ENCODE measurements around the gene CRB3.
A peak's percentile ranks its signal among the peaks of the same experiment; 100 is the strongest.

The CRB3 gene, protein sequence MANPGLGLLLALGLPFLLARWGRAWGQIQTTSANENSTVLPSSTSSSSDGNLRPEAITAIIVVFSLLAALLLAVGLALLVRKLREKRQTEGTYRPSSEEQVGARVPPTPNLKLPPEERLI

DNA sequence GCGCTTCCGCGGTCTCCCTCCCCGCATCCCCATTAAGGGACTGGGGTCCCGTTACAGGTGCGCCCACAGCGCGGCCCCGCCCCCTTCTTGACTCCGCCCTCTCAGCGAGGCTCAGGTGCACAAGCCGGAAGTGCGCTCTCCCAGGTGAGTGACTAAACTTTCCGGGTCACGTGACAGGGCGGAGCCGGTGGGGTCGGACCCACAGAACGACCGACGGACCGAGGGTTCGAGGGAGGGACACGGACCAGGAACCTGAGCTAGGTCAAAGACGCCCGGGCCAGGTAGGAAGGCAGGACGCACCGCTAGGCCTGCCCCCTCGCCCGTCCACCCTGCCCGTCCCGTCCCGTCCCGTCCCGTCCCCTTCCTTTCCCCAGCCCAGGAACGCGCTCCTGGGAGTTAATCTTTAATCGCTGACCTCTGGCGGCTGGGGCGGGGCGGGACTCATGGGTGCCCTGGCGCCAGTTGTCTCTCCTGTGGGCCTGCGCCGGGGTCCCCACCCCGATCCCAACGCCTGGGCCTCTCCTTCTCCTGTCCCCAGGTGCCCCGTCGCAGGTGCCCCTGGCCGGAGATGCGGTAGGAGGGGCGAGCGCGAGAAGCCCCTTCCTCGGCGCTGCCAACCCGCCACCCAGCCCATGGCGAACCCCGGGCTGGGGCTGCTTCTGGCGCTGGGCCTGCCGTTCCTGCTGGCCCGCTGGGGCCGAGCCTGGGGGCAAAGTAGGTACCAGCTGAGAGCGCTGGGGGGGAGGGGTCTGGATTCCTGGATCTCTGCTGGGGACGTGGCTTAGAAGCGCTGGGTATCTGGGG, at the start of gene CRB3:
Gene CRB3 (plus strand): TSS at position 202 of the 804 bp plus-strand sequence. CDS start 431 bp downstream, at position 633.
- H3K36me3 ChIP-seq (ENCODE audit: control insufficient read depth, insufficient read depth, low read length): peaks cover 8% of the 10 kb centered on the region
- H3K4me3 ChIP-seq (ENCODE audit: low read depth, low read length): peak within 1 kb of the TSS; percentile 94

DNA sequence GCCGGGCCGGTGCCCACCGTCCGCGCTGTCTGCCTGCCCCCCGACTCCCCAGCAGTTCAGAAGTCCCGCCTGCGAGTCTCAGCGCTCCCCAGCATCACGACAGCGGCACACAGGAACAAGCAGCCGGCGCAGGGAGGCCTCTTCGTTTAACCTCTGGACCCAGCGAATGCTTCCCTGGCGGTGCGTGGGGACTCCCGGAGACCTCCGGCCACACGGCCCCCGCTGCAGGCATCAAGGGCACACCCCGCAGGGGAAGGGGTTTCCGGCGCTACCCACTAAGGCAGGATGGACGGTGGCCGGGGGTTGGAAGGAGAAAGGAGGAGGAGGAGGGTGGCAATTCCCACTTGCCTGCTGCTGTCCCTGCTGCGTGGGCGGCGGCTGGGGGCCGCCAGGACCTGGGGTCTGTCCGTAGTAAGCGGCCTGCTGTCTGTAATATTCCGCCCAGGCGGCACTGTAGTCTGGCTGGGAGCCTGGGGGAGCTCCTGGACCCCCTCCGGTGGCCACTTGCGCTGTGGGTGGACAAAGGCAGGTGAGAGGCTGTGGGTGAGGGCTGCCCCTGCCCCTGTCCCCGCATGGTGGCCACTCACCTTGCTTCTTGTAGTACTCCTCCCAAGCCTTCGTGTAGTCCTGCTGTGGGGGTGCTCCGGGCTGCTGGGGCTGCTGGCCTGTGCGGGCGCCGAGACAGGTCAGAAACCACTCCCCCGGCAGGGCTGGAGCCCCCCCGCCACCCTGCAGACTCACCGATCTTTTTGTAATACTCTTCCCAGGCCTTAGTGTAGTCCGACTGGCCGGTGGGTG, 49.1 kb upstream of the CRB3 start:
- Histone ChIP-seq H3K9ac (ENCODE audit: low read length) (no peak overlapping the region), H3K9me3 (ENCODE audit: control insufficient read depth, insufficient read depth, low read depth, low read length) (no peaks in the 10 kb centered on the region), H3K27me3 (ENCODE audit: control insufficient read depth, insufficient read depth, low read length) (no peaks in the 10 kb centered on the region), H3K36me3 (ENCODE audit: control insufficient read depth, insufficient read depth, low read length) (peaks cover 61% of the 10 kb centered on the region), H3K4me3 (ENCODE audit: low read depth, low read length) (no peak overlapping the region), H3K27ac (ENCODE audit: low read depth, low read length) (no peak overlapping the region), H3K4me1 (ENCODE audit: control insufficient read depth, insufficient read depth, low read length) (peaks cover 3% of the 10 kb centered on the region; the same call in 1 of the 2 replicates)

More for the DNA sequence above, at the start of gene CRB3:
- peak within 1 kb of the TSS; percentile 63 for H3K9ac ChIP-seq (ENCODE audit: low read length)
- peaks cover 33% of the 10 kb centered on the region; the same call in 1 of the 2 replicates for H3K27me3 ChIP-seq (ENCODE audit: control insufficient read depth, insufficient read depth, low read length)
- H3K27ac ChIP-seq (ENCODE audit: low read depth, low read length): peak within 1 kb of the TSS; percentile 71; the same call in 1 of the 2 replicates
- H3K4me1 ChIP-seq (ENCODE audit: control insufficient read depth, insufficient read depth, low read length): peaks cover 4% of the 10 kb centered on the region; the same call in 1 of the 2 replicates
- no peaks in the 10 kb centered on the region for H3K9me3 ChIP-seq (ENCODE audit: control insufficient read depth, insufficient read depth, low read depth, low read length)

DNA sequence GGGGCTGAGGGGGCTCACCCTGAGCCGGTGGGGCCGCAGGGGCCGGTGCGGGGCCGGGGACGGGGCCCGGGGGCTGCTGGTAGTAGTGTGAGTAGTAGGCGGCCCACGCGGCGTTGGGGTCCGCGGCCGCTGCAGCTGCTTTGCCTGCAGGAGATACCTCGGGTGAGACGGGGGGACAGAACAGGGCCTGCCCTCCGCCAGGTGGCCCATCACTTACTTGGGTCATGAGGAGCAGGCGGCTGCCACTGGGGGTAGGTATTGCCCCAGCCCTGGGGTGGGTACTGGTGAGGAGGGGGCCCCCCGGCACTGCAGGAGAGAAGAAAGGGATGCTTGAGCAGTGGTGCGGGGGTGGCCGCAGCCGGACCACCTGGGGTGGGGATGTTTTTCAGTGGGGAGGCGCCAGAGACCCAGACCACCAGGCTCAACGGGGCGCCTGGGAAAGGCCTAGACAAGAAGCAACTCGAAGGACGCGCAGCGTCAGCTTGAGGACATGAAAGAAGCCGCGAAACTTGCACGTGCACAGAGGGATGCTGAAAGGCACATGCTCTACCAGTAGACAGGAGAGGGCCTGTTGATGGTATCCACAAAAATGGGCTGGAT, 48.4 kb upstream of the CRB3 start:
- H3K4me3 ChIP-seq (ENCODE audit: low read depth, low read length): no peak overlapping the region
- no peak overlapping the region for H3K27ac ChIP-seq (ENCODE audit: low read depth, low read length)
- H3K9me3 ChIP-seq (ENCODE audit: control insufficient read depth, insufficient read depth, low read depth, low read length): no peaks in the 10 kb centered on the region
- H3K27me3 ChIP-seq (ENCODE audit: control insufficient read depth, insufficient read depth, low read length): no peaks in the 10 kb centered on the region
- no peak overlapping the region for H3K9ac ChIP-seq (ENCODE audit: low read length)
- H3K36me3 ChIP-seq (ENCODE audit: control insufficient read depth, insufficient read depth, low read length): peaks cover 68% of the 10 kb centered on the region
- peaks cover 3% of the 10 kb centered on the region; the same call in 1 of the 2 replicates for H3K4me1 ChIP-seq (ENCODE audit: control insufficient read depth, insufficient read depth, low read length)

DNA sequence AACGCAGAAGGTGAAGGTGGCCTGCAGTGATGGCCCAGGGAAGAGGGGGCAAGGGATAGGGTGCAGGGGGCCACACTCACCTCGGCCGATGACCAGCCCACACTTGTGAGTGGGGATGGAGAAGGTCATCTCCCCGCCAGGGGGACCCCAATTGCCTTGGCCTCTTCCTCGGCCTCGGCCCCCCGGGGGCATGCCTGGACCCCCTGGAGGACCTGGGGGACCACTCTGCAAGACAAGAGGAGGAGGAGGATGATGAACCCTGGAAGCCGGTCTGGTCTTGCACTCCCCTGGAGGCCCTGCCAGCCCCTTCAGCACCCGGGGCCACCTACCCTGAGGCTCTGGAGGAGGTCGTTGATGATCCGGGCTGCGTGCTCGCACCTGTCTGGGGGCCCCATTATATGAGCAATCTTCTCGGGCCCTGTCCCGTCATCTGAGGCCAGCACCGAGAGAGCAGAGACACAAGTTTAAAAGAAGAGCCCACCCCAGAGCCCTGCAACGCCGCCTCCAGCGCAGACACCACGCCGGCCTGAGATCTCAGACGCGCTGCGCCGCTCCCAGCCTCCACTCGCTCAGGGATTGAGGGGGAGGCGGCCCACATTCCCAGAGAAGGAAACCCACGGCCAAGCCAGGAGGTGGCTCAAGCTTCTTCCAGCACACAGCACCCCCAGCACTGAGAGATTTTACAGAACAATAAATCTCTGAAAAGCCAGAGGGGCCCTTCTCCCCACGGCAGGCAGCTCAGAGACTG, 47.2 kb upstream of the CRB3 start:
- H3K27ac ChIP-seq (ENCODE audit: low read depth, low read length): no peak overlapping the region
- H3K27me3 ChIP-seq (ENCODE audit: control insufficient read depth, insufficient read depth, low read length): no peaks in the 10 kb centered on the region

DNA sequence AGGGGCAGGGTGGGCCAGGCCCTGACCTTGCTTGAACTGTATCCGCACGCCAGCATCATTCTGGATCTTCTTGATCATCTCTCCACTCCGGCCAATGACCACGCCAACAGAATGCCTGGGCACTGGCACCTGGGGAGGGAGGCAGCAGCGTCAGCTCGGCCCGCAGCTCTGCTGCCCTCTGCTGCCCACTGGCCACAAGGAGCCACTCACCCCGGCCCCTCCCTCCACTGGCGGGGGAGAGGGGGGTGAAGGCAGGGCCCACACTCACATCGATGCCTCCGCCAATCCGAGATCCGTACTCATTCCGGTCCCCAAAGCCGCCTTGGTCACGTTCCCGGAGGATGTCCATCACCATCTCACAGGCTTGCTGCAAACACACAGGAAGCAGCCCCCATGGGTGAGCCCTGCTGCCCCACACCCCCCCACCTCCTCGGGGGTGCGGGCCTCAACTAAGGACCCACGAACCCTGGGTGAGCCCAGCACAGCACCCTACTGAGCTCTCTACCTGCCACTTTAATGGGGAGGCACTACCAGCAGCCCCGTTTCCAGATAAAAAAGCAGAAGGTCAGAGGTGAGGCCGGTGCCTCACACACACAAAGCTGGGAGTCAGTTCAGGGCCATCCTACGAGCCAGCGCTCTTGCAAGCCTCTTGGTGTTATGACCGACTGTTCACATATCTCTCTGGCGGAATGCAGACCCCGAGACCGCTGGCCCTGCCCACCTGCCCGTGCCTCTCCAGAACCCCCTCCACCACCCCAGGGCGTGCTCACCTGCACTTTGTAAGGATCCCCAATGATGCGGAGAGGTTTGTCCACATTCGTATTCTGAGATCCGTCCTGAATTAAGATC, 46.1 kb upstream of the CRB3 start:
- Histone ChIP-seq H3K36me3 (ENCODE audit: control insufficient read depth, insufficient read depth, low read length) (peaks cover 90% of the 10 kb centered on the region), H3K4me3 (ENCODE audit: low read depth, low read length) (no peak overlapping the region), H3K27ac (ENCODE audit: low read depth, low read length) (no peak overlapping the region), H3K9ac (ENCODE audit: low read length) (no peak overlapping the region), H3K27me3 (ENCODE audit: control insufficient read depth, insufficient read depth, low read length) (no peaks in the 10 kb centered on the region), H3K4me1 (ENCODE audit: control insufficient read depth, insufficient read depth, low read length) (no peaks in the 10 kb centered on the region), H3K9me3 (ENCODE audit: control insufficient read depth, insufficient read depth, low read depth, low read length) (no peaks in the 10 kb centered on the region)

More for the DNA sequence above, 47.2 kb upstream of the CRB3 start:
- Histone ChIP-seq H3K4me3 (ENCODE audit: low read depth, low read length) (no peak overlapping the region), H3K4me1 (ENCODE audit: control insufficient read depth, insufficient read depth, low read length) (peaks cover 3% of the 10 kb centered on the region; the same call in 1 of the 2 replicates), H3K9me3 (ENCODE audit: control insufficient read depth, insufficient read depth, low read depth, low read length) (no peaks in the 10 kb centered on the region), H3K9ac (ENCODE audit: low read length) (no peak overlapping the region), H3K36me3 (ENCODE audit: control insufficient read depth, insufficient read depth, low read length) (peaks cover 79% of the 10 kb centered on the region)

DNA sequence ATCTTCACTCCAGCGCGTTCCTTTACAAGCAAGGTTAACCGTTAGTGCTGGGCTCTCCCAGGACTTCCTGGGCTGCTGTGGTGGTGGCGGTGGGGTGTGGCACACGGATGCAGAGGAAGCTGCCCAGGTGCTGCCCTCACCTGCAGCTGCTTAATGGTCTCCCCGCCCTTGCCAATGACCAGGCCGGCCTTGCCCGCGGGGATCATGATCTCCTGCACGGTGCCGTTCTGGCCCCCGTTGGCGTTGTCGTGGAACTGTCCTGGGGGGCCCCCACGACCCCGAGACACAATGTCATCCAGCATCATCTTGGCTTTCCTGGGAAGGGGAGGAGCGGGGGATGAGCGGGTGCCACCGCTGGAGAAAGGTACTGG, 45.5 kb upstream of the CRB3 start:
- Histone ChIP-seq H3K9me3 (ENCODE audit: control insufficient read depth, insufficient read depth, low read depth, low read length) (no peaks in the 10 kb centered on the region), H3K4me3 (ENCODE audit: low read depth, low read length) (no peak overlapping the region), H3K36me3 (ENCODE audit: control insufficient read depth, insufficient read depth, low read length) (peaks cover 93% of the 10 kb centered on the region), H3K4me1 (ENCODE audit: control insufficient read depth, insufficient read depth, low read length) (0 out of 2 replicates have a peak, but pooled peaks cover 4% of the 10 kb centered on the region), H3K27ac (ENCODE audit: low read depth, low read length) (no peak overlapping the region), H3K27me3 (ENCODE audit: control insufficient read depth, insufficient read depth, low read length) (no peaks in the 10 kb centered on the region), H3K9ac (ENCODE audit: low read length) (no peak overlapping the region)

DNA sequence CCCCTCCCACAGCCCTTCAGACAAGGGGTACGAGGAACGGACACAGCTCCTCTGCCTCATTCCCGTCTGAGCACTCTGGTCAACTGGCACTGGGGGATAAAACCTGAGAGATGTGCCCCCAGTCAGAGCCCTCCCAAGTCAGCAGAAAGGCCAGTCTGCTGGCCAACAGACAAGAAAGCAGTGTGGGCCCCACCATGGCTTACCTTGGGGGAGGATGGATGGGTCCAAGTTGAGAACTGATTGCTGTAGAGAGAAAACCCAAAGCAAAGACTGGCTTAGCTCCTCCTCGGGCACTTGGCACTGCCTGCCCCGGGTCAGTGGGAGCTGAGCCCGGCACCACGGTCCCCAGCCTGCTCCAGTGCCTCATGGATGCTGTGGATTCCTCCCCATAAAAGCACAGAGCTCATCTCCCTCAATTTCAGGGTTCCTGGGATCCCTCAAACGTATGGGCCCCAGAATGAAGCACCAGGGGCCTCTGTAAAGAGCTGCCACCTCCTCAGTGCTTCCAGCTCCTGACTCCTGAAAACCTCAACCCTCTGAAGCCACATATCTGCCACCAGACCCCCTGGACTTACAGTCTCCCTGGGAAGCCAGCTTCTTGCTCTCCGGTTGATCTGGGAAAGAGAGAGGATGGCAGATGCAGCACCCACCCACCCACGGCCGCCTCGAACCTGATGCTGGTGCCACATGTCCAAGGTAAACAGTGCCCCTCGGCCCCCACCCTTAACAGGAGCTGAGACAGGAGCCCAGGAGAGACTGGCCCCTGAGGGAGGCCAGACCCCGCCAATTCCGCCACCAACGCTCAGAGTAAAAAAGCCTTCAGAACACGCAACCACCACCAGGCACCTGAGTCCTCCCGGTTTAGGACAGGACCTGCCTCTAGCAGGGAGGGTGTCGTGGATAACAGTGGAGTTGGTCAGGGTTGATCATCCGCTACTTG, 42.7 kb upstream of the CRB3 start:
- no peaks in the 10 kb centered on the region for H3K27me3 ChIP-seq (ENCODE audit: control insufficient read depth, insufficient read depth, low read length)
- 0 out of 2 replicates have a peak, but pooled peaks cover 4% of the 10 kb centered on the region for H3K4me1 ChIP-seq (ENCODE audit: control insufficient read depth, insufficient read depth, low read length)
- H3K9me3 ChIP-seq (ENCODE audit: control insufficient read depth, insufficient read depth, low read depth, low read length): peaks cover 4% of the 10 kb centered on the region; the same call in 1 of the 2 replicates
- H3K4me3 ChIP-seq (ENCODE audit: low read depth, low read length): no peak overlapping the region
- peaks cover 69% of the 10 kb centered on the region for H3K36me3 ChIP-seq (ENCODE audit: control insufficient read depth, insufficient read depth, low read length)
- H3K9ac ChIP-seq (ENCODE audit: low read length): no peak overlapping the region
- H3K27ac ChIP-seq (ENCODE audit: low read depth, low read length): no peak overlapping the region

DNA sequence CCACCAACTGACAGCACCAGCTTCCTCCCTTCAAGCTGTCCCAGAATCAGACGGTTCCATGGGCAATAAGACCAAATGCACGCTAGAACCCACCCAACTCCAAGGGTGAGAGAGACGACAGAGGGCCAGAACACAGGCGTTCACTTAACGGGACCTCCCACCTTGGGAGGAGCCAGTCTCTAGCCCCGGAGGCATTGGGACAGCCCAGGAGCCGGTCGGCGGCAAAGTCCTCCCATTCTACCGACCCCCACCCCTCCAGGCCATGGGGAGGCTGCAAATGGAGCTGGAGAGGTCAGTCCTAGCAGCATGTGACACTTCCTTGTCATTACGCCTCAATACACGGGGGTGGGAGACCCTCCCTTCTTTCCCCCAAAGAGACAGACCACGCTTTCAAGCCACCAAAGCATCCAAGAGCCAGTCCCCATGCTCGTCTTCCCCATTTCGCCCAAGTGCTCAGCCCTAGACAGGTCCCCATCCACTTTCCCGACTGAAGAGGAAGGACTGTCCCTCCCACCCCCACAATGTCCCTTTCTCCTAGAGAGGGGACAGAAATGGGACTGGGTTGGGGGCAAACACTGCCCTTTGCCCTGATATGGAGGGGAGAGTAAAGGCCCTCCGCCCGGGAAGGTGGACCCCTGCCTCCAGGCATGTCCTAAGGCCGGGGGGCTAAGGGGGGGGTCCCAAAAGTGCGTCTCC, 40.4 kb upstream of the CRB3 start:
- Histone ChIP-seq H3K27me3 (ENCODE audit: control insufficient read depth, insufficient read depth, low read length) (no peaks in the 10 kb centered on the region), H3K9ac (ENCODE audit: low read length) (peak overlapping the region; percentile 89), H3K36me3 (ENCODE audit: control insufficient read depth, insufficient read depth, low read length) (peaks cover 46% of the 10 kb centered on the region), H3K27ac (ENCODE audit: low read depth, low read length) (peak overlapping the region; percentile 85; the same call in 1 of the 2 replicates), H3K4me1 (ENCODE audit: control insufficient read depth, insufficient read depth, low read length) (0 out of 2 replicates have a peak, but pooled peaks cover 4% of the 10 kb centered on the region), H3K9me3 (ENCODE audit: control insufficient read depth, insufficient read depth, low read depth, low read length) (peaks cover 4% of the 10 kb centered on the region; the same call in 1 of the 2 replicates), H3K4me3 (ENCODE audit: low read depth, low read length) (peak overlapping the region; percentile 89)

Data from HUES6 (cell line).